Measurements from ENCODE around the gene U2AF1L4.

- TF ChIP-seq CTCF (IDR thresholded peaks at IDR 0.05) (no peak), POLR2A (IDR thresholded peaks at IDR 0.05) (no peak)
Measured at GRCh38 chr19:35734889-35735288, 10.3 kb downstream of the U2AF1L4 start.
